T-helper 17 cell (primary cell): ENCODE results near the gene PKDCC. TPM values are rescaled to one million over a fixed set of nuclear protein-coding genes. Genes with fewer than 3 reads are reported as not detected.

ENCODE experiments used
- ATAC-seq: fragments of 150-1000 bp; cut with Tn5 transposase; 2 replicates; pipeline ENCODE4 v1.10.0; 2021; ENCODE audit warnings: mild to moderate bottlenecking, moderate library complexity
- DNase-seq, 3 donors: peaks; one replicate each; pipeline versions ENCODE4 v3.0.0 to v3.0.0-alpha.2; 2020 to 2021
- H3K9me3 ChIP-seq: one replicate; pipeline ENCODE4 v1.7.0; 2013; ENCODE audit warnings: low read length, mild to moderate bottlenecking; ENCODE audit not compliant: control insufficient read depth, poor library complexity, severe bottlenecking
- H3K27ac Mint-ChIP-seq: one replicate; pipeline ENCODE4 v1.8.0; 2022; ENCODE audit warnings: mild to moderate bottlenecking, moderate library complexity, mixed read lengths
- H3K27me3 Mint-ChIP-seq: one replicate; pipeline ENCODE4 v1.8.0; 2022; ENCODE audit warnings: mixed read lengths
- H3K36me3 Mint-ChIP-seq: one replicate; pipeline ENCODE4 v1.8.0; 2022; ENCODE audit warnings: low read depth, mixed read lengths
- H3K4me1 Mint-ChIP-seq: one replicate; pipeline ENCODE4 v1.8.0; 2022; ENCODE audit warnings: mild to moderate bottlenecking, mixed read lengths
- H3K4me3 Mint-ChIP-seq: one replicate; pipeline ENCODE4 v1.8.0; 2022; ENCODE audit warnings: mild to moderate bottlenecking, moderate library complexity, mixed read lengths
- total RNA-seq, 4 donors: library from RNA in 2 of 4; stranded (reverse) in 2 of 4; gene quantifications; one replicate each; pipeline ENCODE4 v1.2.3 and lab custom pipeline; 2022 to 2026

The PKDCC gene
- total RNA-seq, 2 donors from 2014 or later: 0.87 to 1.2 TPM

GRCh38 chr2:42048299-42049220, 739 bp downstream of the PKDCC start:
- H3K4me1 Mint-ChIP-seq: peaks cover 9% of the 10 kb centered on the region
- peak overlapping the region; percentile 58 for H3K4me3 Mint-ChIP-seq
- DNase-seq: no peak
- peaks cover 4% of the 10 kb centered on the region for H3K36me3 Mint-ChIP-seq
- peaks cover 44% of the 10 kb centered on the region for H3K27me3 Mint-ChIP-seq
- no peak overlapping the region for H3K27ac Mint-ChIP-seq
- no peaks in the 10 kb centered on the region for H3K9me3 ChIP-seq
- peak; percentile 16 for ATAC-seq

GRCh38 chr2:42049221-42050009, 1.6 kb downstream of the PKDCC start:
- Mint-ChIP-seq H3K4me1 (peaks cover 9% of the 10 kb centered on the region), H3K4me3 (peak overlapping the region; percentile 58), H3K27me3 (peaks cover 44% of the 10 kb centered on the region), H3K27ac (no peak overlapping the region), H3K36me3 (peaks cover 3% of the 10 kb centered on the region)
- H3K9me3 ChIP-seq: no peaks in the 10 kb centered on the region
- no peak for DNase-seq
- no peak for ATAC-seq

- no peak for ATAC-seq
- H3K9me3 ChIP-seq: no peaks in the 10 kb centered on the region
- Mint-ChIP-seq H3K36me3 (no peaks in the 10 kb centered on the region), H3K4me1 (peaks cover 9% of the 10 kb centered on the region), H3K4me3 (no peak overlapping the region), H3K27me3 (peaks cover 36% of the 10 kb centered on the region), H3K27ac (no peak overlapping the region)
- DNase-seq: no peak
Measured at GRCh38 chr2:42050010-42050702, 2.3 kb downstream of the PKDCC start.

- DNase-seq (no peak), ATAC-seq (no peak)
- Mint-ChIP-seq H3K27ac (no peak overlapping the region), H3K4me3 (no peak overlapping the region), H3K4me1 (peaks cover 9% of the 10 kb centered on the region), H3K36me3 (no peaks in the 10 kb centered on the region), H3K27me3 (peaks cover 36% of the 10 kb centered on the region)
- no peaks in the 10 kb centered on the region for H3K9me3 ChIP-seq
Measured at GRCh38 chr2:42050703-42051542, 3.1 kb downstream of the PKDCC start.

- Mint-ChIP-seq H3K36me3 (no peaks in the 10 kb centered on the region), H3K4me3 (no peak overlapping the region), H3K27me3 (peaks cover 36% of the 10 kb centered on the region), H3K4me1 (peaks cover 9% of the 10 kb centered on the region), H3K27ac (no peak overlapping the region)
- DNase-seq (no peak), ATAC-seq (no peak)
- H3K9me3 ChIP-seq: no peaks in the 10 kb centered on the region
Measured at GRCh38 chr2:42051543-42052235, 3.9 kb downstream of the PKDCC start.

- no peaks in the 10 kb centered on the region for H3K9me3 ChIP-seq
- Mint-ChIP-seq H3K36me3 (no peaks in the 10 kb centered on the region), H3K4me3 (no peak overlapping the region), H3K27ac (no peak overlapping the region), H3K27me3 (peaks cover 36% of the 10 kb centered on the region), H3K4me1 (peaks cover 4% of the 10 kb centered on the region)
- DNase-seq: no peak
- ATAC-seq: no peak
Measured at GRCh38 chr2:42052702-42053481, 5.1 kb downstream of the PKDCC start.

GRCh38 chr2:42053482-42053790, 5.6 kb downstream of the PKDCC start:
- peaks cover 36% of the 10 kb centered on the region for H3K27me3 Mint-ChIP-seq
- no peaks in the 10 kb centered on the region for H3K9me3 ChIP-seq
- ATAC-seq: no peak
- DNase-seq: no peak
- H3K27ac Mint-ChIP-seq: no peak overlapping the region
- no peak overlapping the region for H3K4me3 Mint-ChIP-seq
- H3K36me3 Mint-ChIP-seq: no peaks in the 10 kb centered on the region
- peaks cover 4% of the 10 kb centered on the region for H3K4me1 Mint-ChIP-seq

- Mint-ChIP-seq H3K27ac (no peak overlapping the region), H3K4me3 (no peak overlapping the region), H3K27me3 (peaks cover 31% of the 10 kb centered on the region), H3K36me3 (no peaks in the 10 kb centered on the region), H3K4me1 (peaks cover 4% of the 10 kb centered on the region)
- ATAC-seq (no peak), DNase-seq (no peak)
- no peaks in the 10 kb centered on the region for H3K9me3 ChIP-seq
Measured at GRCh38 chr2:42053791-42054701, 6.2 kb downstream of the PKDCC start.

GRCh38 chr2:42054714-42055430, 7.1 kb downstream of the PKDCC start:
- Mint-ChIP-seq H3K27me3 (peaks cover 31% of the 10 kb centered on the region), H3K27ac (no peak overlapping the region), H3K4me1 (peaks cover 2% of the 10 kb centered on the region), H3K36me3 (no peaks in the 10 kb centered on the region), H3K4me3 (no peak overlapping the region)
- H3K9me3 ChIP-seq: no peaks in the 10 kb centered on the region
- DNase-seq (no peak), ATAC-seq (no peak)

GRCh38 chr2:42055573-42056514, 8.0 kb downstream of the PKDCC start:
- DNase-seq (no peak), ATAC-seq (no peak)
- no peaks in the 10 kb centered on the region for H3K4me1 Mint-ChIP-seq
- no peak overlapping the region for H3K27ac Mint-ChIP-seq
- H3K36me3 Mint-ChIP-seq: no peaks in the 10 kb centered on the region
- H3K4me3 Mint-ChIP-seq: no peak overlapping the region
- peaks cover 23% of the 10 kb centered on the region for H3K27me3 Mint-ChIP-seq
- no peaks in the 10 kb centered on the region for H3K9me3 ChIP-seq
